ENCODE results near the gene NCBP2. TPM values are rescaled to one million over a fixed set of nuclear protein-coding genes. Genes with fewer than 3 reads are reported as not detected.

NCBP2 gene
- polyA plus RNA-seq, 1 of the 3 experiments (the other 2 are of a cell fraction): 128 TPM

DNA sequence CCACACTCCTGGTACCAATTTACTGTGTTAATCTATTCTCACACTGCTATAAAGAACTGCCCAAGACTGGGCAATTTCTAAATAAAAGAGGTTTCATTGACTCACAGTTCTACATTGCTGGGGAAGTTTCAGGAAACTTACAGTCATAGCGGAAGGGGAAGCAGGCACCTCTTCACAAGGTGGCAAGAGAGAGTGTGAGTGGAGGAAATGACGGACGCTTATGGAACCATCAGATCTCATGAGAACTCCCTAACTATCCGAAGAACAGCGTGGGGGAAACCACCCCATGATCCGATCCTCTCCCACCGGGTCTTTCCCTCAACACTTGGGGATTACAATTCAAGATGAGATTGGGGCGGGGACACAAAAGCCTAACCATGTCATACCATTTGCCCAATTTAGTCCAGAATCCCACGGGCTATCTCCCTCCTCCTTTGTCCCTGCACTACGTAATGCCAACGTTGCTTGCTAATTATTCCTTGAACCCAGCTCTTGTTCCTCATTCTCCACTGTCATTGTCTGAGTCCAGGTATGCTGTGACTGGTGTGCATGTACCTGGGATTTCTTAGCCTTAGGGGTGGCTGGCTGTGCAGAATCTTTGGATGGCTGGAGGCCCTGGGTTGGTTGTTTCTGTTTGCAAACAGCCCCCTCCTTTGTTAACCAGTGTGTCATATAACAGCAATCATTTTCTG lies 22.9 kb upstream of the NCBP2 start:
- no peaks in the 10 kb centered on the region for H3K79me2 ChIP-seq (ENCODE audit: insufficient read depth)
- H3K9me3 ChIP-seq: no peaks in the 10 kb centered on the region
- H3K36me3 ChIP-seq (replicated peaks in 1 of 2; ENCODE audit: control insufficient read depth in 1 of 2, insufficient read depth in 2 of 2, low read length in 1 of 2): no peaks in the 10 kb centered on the region
- no peaks in the 10 kb centered on the region for H3F3A ChIP-seq (replicated peaks; ENCODE audit: insufficient read depth)
- no peaks in the 10 kb centered on the region for H3K27me3 ChIP-seq (ENCODE audit: insufficient read depth)
- no peak overlapping the region for H3K4me2 ChIP-seq
- H4K20me1 ChIP-seq (ENCODE audit: insufficient read depth): no peaks in the 10 kb centered on the region
- H3K9ac ChIP-seq: no peak overlapping the region
- H3K9me2 ChIP-seq: no peaks in the 10 kb centered on the region
- H2AFZ ChIP-seq (ENCODE audit: low read depth): no peak overlapping the region
- TF ChIP-seq, protein P1, sequence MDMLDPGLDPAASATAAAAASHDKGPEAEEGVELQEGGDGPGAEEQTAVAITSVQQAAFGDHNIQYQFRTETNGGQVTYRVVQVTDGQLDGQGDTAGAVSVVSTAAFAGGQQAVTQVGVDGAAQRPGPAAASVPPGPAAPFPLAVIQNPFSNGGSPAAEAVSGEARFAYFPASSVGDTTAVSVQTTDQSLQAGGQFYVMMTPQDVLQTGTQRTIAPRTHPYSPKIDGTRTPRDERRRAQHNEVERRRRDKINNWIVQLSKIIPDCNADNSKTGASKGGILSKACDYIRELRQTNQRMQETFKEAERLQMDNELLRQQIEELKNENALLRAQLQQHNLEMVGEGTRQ (IDR thresholded peaks at IDR 0.05; ENCODE audit: borderline replicate concordance, low read depth, low read length): no peak
- no peak for TF ChIP-seq EZH2phosphoT487 (IDR thresholded peaks at IDR 0.05; ENCODE audit: borderline replicate concordance, low read depth)
- TF ChIP-seq POLR2AphosphoS5 (IDR thresholded peaks at IDR 0.05; ENCODE audit: low read depth, low read length): no peak
- TF ChIP-seq, protein P2, sequence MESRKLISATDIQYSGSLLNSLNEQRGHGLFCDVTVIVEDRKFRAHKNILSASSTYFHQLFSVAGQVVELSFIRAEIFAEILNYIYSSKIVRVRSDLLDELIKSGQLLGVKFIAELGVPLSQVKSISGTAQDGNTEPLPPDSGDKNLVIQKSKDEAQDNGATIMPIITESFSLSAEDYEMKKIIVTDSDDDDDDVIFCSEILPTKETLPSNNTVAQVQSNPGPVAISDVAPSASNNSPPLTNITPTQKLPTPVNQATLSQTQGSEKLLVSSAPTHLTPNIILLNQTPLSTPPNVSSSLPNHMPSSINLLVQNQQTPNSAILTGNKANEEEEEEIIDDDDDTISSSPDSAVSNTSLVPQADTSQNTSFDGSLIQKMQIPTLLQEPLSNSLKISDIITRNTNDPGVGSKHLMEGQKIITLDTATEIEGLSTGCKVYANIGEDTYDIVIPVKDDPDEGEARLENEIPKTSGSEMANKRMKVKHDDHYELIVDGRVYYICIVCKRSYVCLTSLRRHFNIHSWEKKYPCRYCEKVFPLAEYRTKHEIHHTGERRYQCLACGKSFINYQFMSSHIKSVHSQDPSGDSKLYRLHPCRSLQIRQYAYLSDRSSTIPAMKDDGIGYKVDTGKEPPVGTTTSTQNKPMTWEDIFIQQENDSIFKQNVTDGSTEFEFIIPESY (IDR thresholded peaks at IDR 0.05; ENCODE audit: borderline replicate concordance, low read depth): no peak
- peaks cover 0 to 6% of the 10 kb centered on the region in 2 experiments; a peak in 1 of 4 replicates for H3K4me1 ChIP-seq (ENCODE audit: control insufficient read depth in 1 of 2, insufficient read depth in 2 of 2, low read depth in 1 of 2, low read length in 1 of 2)
- POLR2A ChIA-PET: no interaction called here
- no peak overlapping the region for H3K27ac ChIP-seq (ENCODE audit: low read depth in 2 of 2, low read length in 1 of 2)
- DNase-seq: no peak
- no peak overlapping the region for H3K4me3 ChIP-seq (ENCODE audit: low read depth in 2 of 2, low read length in 1 of 2)
- WGBS (ENCODE audit: low lambda C conversion rate): 96% methylated on average over 11 of the region's 11 CpGs
- CTCF ChIA-PET: no interaction called here

DNA sequence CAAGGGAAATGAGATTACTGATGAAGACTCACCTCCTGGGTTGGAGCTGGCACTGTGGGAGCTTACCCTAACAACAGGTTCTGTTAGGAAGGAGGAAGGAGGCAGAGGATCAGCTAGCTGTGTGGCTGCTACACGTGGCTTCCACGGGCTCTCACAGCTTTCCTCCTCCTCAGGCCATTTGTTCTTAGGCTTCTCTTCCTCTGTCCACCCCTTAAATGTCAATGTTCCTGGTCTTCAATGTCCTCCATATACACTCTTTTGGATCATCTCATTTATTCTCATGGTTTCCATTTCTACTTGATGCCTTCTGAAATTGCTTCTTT lies 21.3 kb upstream of the NCBP2 start:
- ChIA-PET POLR2A (no interaction called here), CTCF (no interaction called here)
- H3F3A ChIP-seq (replicated peaks; ENCODE audit: insufficient read depth): no peaks in the 10 kb centered on the region
- H3K9me2 ChIP-seq: no peaks in the 10 kb centered on the region
- no peak overlapping the region for H3K4me2 ChIP-seq
- no peak overlapping the region for H2AFZ ChIP-seq (ENCODE audit: low read depth)
- H3K4me1 ChIP-seq (ENCODE audit: control insufficient read depth in 1 of 2, insufficient read depth in 2 of 2, low read depth in 1 of 2, low read length in 1 of 2): peaks cover 0 to 6% of the 10 kb centered on the region in 2 experiments; a peak in 1 of 4 replicates
- H4K20me1 ChIP-seq (ENCODE audit: insufficient read depth): no peaks in the 10 kb centered on the region
- no peaks in the 10 kb centered on the region for H3K27me3 ChIP-seq (ENCODE audit: insufficient read depth)
- H3K79me2 ChIP-seq (ENCODE audit: insufficient read depth): no peaks in the 10 kb centered on the region
- no peaks in the 10 kb centered on the region for H3K36me3 ChIP-seq (replicated peaks in 1 of 2; ENCODE audit: control insufficient read depth in 1 of 2, insufficient read depth in 2 of 2, low read length in 1 of 2)
- TF ChIP-seq TCF12 (IDR thresholded peaks at IDR 0.05) (no peak), JUND (IDR thresholded peaks at IDR 0.05) (no peak), FOXM1 (IDR thresholded peaks at IDR 0.05; ENCODE audit: low read depth) (no peak), GABPA (IDR thresholded peaks at IDR 0.05; ENCODE audit: low read depth) (no peak), NRF1 (IDR thresholded peaks at IDR 0.05; ENCODE audit: low read depth, low read length) (no peak), RXRA (IDR thresholded peaks at IDR 0.05; ENCODE audit: borderline replicate concordance, low read depth) (no peak), MXI1 (IDR thresholded peaks at IDR 0.05; ENCODE audit: low read depth, low read length) (no peak), SMC3 (IDR thresholded peaks at IDR 0.05; ENCODE audit: low read depth, low read length) (no peak), SIN3A (IDR thresholded peaks at IDR 0.05; ENCODE audit: borderline replicate concordance, low read depth, low read length) (no peak), GATA2 (CRISPR knock-in tag; IDR thresholded peaks at IDR 0.05) (no peak), EP300 (IDR thresholded peaks at IDR 0.05; ENCODE audit: borderline replicate concordance in 1 of 2, low read depth in 1 of 2, low read length in 1 of 2) (no peak), RAD21 (IDR thresholded peaks at IDR 0.05; ENCODE audit: low read length) (no peak), ELF1 (IDR thresholded peaks at IDR 0.05) (no peak)
- TF ChIP-seq, protein P3, sequence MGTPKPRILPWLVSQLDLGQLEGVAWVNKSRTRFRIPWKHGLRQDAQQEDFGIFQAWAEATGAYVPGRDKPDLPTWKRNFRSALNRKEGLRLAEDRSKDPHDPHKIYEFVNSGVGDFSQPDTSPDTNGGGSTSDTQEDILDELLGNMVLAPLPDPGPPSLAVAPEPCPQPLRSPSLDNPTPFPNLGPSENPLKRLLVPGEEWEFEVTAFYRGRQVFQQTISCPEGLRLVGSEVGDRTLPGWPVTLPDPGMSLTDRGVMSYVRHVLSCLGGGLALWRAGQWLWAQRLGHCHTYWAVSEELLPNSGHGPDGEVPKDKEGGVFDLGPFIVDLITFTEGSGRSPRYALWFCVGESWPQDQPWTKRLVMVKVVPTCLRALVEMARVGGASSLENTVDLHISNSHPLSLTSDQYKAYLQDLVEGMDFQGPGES (IDR thresholded peaks at IDR 0.05; ENCODE audit: low read depth, low read length): no peak
- TF ChIP-seq, protein P1 (IDR thresholded peaks at IDR 0.05; ENCODE audit: borderline replicate concordance, low read depth, low read length): no peak
- H3K27ac ChIP-seq (ENCODE audit: low read depth in 2 of 2, low read length in 1 of 2): no peak overlapping the region
- H3K9ac ChIP-seq: no peak overlapping the region
- no peak overlapping the region for H3K4me3 ChIP-seq (ENCODE audit: low read depth in 2 of 2, low read length in 1 of 2)
- H3K9me3 ChIP-seq: no peaks in the 10 kb centered on the region
- 96% methylated on average over 2 of the region's 2 CpGs for WGBS (ENCODE audit: low lambda C conversion rate)
- no peak for DNase-seq

Data from SK-N-SH (cell line).